ENCODE data around the gene WNT2B.

DNA sequence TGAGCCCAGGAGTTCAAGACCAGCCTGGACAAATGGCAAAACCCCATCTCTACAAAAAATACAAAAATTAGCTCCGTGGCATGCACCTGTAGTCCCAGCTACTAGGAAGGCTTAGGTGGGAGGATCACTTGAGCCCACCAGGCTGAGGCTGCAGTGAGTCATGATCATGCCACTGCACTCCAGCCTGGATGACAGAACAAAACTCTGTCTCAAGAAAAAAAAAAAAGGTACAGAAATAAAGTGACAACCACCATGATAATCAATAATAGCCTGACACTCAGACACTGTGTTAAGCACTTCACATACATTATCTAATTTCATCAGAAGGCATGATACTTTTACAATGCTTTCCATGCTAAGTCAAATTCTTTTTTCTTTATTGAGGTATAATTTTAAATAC is 57.0 kb downstream of the WNT2B start:
- TF ChIP-seq EZH2 (IDR thresholded peaks at IDR 0.05) (no peak), POLR2AphosphoS5 (IDR thresholded peaks at IDR 0.05; ENCODE audit: borderline replicate concordance, low read depth, low read length) (no peak)

All from SK-N-MC (cell line).